Astrocyte of the cerebellum (primary cell): ENCODE measurements around the gene POR.
A peak's percentile ranks its signal among the peaks of the same experiment; 100 is the strongest.
"Not testable (repeated sequence)": the region's sequence is repeated elsewhere in the genome, so short reads cannot be mapped to it uniquely, and the experiment has no call there.

Source experiments
- DNase-seq: peaks from one replicate; pipeline ENCODE4 v3.0.0-alpha.2; 2011; ENCODE audit warnings: low read depth
- H3K4me3 ChIP-seq: 2 replicates; pipeline ENCODE4 v1.5.1; 2011; ENCODE audit warnings: mild to moderate bottlenecking, low read depth, low read length, moderate library complexity
- CTCF ChIP-seq: IDR thresholded peaks from 2 replicates; pipeline ENCODE4 v1.5.1; 2012; ENCODE audit warnings: low read length, low read depth, moderate library complexity, mild to moderate bottlenecking; ENCODE audit errors: missing control alignments
- in situ Hi-C: cut with HindIII; loops from 2 replicates; pipeline ENCODE4 v1.10.0; 2017; ENCODE audit warnings: low sequenced_read_pairs

POR gene

GRCh38 chr7:75909521-75910132 lies 5.3 kb upstream of the POR start:
- in situ Hi-C loops: loop anchor here (5.0 kb wide), 1 partner anchor 53 kb away; no protein-coding TSS in a partner anchor
- no peak for DNase-seq
- H3K4me3 ChIP-seq: no peak overlapping the region
- no peak for TF ChIP-seq CTCF

DNA sequence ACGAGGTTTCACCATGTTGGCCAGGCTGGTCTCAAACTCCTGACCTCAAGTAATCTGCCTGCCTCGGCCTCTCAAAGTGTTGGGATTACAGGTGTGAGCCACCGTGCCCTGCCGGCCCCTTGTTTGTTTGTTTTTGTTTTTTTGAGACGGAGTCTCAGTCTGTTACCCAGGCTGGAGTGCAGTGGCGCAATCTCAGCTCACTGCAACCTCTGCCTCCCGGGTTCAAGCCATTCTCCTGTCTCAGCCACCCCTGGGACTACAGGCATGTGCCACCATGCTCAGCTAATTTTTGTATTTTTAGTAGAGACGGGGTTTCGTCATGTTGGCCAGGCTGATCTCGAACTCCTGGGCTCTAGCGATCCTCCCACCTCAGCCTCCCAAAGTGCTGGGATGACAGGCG lies 3.8 kb upstream of the POR start:
- DNase-seq, H3K4me3 ChIP-seq, in situ Hi-C loops: not testable (repeated sequence)

- no peak for DNase-seq
- TF ChIP-seq CTCF: no peak
- in situ Hi-C loops: no loop called here
- no peak overlapping the region for H3K4me3 ChIP-seq
Observed at GRCh38 chr7:75913437-75913836, 1.5 kb upstream of the POR start.

GRCh38 chr7:75914169-75914654 lies 743 bp upstream of the POR start:
- H3K4me3 ChIP-seq: peak overlapping the region; percentile 91
- DNase-seq: no peak
- in situ Hi-C loops: no loop called here
- TF ChIP-seq CTCF: no peak

DNA sequence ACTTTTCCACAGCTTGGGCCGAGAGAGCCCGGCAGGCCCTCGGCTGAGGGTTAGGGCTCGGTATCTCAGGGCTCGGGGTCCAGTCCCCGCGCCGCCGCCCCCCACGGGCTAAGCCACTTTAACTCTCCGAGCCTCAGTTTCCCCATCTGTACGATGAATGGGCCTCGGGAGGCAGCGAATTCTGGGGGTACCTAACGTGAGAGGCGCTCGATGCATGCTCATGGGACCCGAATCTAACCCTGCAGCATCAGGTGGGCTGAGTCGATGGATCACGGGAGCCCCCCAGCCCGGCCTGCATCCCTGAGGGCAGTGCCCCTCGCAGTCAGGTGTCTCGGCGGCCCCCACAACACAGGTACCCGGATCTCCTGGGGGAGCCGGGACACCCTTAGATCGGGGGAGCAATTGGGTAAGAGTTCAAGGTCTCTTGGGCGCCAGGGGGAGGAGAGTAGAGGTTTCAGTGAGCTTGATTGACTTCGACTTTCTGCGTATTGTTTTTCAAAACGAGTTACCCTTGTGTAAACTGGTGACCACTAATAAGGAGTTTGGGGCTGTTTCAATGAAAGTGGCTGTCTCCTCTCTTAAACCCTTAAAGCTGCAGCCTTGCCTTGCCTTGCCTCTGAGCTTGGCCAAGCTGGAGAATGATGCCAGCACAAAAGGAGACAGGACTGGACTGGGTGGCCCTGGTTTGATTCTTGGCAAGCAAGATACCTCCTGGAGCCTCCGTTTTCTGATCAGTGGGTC lies 631 bp downstream of the POR start:
- H3K4me3 ChIP-seq: peak overlapping the region; percentile 91
- TF ChIP-seq CTCF: no peak
- in situ Hi-C loops: no loop called here
- DNase-seq: no peak

- H3K4me3 ChIP-seq: peak overlapping the region; percentile 91
- in situ Hi-C loops: no loop called here
- no peak for TF ChIP-seq CTCF
- DNase-seq: no peak
Observed at GRCh38 chr7:75916259-75916658, 1.3 kb downstream of the POR start.
